SHP77 (cell line): ENCODE results near the gene HLA-DPA1.

Source experiments
- DNase-seq, 2 experiments: peaks; one replicate each; lab custom pipeline; 2025; lab: John Stamatoyannopoulos, UW

The HLA-DPA1 gene

DNA sequence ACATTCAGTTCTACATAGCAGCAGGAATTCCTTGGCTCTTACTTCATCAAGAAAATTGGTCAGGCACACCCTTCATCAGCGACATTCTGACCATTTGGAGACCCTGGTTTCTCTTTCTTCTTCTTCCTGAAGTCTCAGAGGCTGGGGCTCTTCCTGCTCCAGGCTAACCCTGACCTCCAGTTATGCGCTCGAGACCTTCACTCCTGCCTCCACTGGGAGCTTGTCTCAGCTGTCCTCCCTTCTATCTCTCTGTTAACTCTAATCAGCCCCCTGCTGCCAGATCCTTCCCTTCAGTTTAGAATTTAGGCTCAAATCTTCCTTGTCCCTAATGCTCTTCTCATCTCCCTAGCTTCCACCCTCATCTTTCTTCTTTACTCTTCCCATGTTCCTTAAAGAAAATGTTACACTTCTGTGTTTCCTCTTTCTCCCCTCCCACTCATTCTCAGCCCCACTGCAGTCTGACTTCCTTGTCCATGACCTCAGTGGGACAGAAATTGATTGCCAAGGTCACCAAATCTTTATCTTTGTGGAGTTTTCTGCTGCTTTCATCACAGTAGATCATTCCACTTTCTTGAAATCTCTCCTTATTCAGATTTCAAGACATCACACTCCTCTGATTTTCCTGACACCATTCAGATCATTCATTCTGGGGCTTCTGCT lies 55.6 kb downstream of the HLA-DPA1 start:
- no peak for DNase-seq

DNA sequence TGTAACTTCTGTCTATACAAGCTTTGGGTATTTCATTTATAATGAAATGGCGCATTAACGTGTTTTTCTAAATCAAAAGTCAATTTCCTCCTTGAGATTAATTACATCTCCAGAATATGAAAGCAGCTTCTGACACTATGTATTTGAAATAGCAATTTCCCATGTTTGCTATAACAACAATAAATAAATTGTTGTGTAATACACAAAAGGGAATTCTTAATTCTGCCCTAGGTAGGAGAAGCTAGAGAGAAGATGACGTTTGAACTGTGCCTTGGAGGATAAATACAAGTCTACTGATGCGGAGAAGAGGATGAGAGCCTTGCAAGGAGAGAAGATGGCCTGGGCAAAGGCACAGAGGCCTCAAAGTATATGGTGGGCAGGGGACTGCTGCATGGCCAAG lies 56.4 kb downstream of the HLA-DPA1 start:
- no peak for DNase-seq

DNA sequence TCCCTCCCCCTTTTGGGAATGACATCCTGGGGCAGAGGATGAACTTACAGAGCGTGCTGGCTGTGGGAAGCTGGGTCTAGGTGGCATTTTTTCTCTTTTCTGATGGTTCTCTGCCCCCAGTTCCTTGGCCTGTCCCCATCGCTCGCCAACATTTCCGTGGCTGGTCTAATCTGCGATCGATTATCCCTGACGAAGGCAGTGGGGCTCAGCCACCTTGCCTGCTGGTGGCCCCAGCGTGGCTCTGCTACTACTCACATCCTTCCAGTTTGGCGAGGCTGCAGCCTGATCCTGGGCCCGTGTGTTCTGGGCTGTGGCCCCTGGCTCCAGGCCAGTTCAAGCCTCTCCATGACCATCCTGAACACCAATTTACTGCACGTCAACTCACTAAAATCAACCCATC lies 57.7 kb downstream of the HLA-DPA1 start:
- no peak for DNase-seq

GRCh38 chr6:33014841-33015634 lies 58.4 kb downstream of the HLA-DPA1 start:
- peak; percentile 45 to 75 for DNase-seq
